ENCODE measurements around the gene HSPA4L. TPM values are rescaled to one million over a fixed set of nuclear protein-coding genes. Genes with fewer than 3 reads are reported as not detected.

HSPA4L gene
- 1.6 TPM for total RNA-seq

DNA sequence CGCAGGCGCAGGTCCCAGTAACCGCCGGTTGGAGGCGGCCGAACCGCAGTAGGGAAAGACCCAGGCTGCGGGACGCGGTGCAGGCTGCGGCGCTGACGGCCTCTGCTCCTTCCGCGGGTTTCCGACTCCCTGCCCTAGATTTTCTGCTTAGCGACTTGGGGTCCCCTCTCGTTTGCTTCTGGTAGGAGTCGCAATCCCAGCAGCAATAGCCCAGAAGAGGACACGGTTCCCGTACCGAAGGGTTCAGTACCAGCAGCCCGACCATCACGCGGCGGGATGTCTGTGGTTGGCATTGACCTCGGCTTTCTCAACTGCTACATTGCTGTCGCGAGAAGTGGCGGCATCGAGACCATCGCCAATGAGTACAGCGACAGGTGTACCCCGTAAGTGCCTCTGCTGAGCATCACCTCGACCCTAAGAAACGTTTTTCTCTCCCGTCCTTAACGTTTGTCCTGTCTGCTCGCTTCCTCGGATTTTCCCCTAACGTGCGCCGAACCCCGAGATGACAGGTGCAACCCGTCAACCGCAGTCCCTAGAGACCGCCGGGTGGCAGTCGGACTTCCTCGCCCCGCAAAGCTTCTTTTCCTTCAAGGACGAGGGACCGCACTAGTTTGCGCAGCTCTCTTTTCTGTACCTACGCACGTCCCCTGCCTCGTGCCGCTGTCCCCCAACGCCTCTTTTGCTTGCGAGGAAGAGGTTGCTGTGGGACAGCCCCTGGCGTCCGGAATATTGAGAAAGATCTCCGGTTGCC lies at the start of gene HSPA4L:
TSS of gene HSPA4L (plus strand) at position 48 of the 751 bp plus-strand sequence. CDS start at position 277, 229 bp downstream.
- no peaks in the 10 kb centered on the region for H3K9me3 ChIP-seq (ENCODE audit: control insufficient read depth in 3 of 3, low read length in 3 of 3)
- peaks cover 0 to 13% (median 0%) of the 10 kb centered on the region in 3 donors for H3K27me3 ChIP-seq (ENCODE audit: control insufficient read depth in 3 of 3, insufficient read depth in 3 of 3, low read length in 3 of 3)
- H3K36me3 ChIP-seq (ENCODE audit: control insufficient read depth in 3 of 3, insufficient read depth in 3 of 3, low read length in 3 of 3), result no peaks in the 10 kb centered on the region
- H3K27ac ChIP-seq (ENCODE audit: low read depth, low read length), result peak within 1 kb of the TSS; percentile 42
- peak within 1 kb of the TSS; percentile 81 to 91 (median 89) for H3K9ac ChIP-seq (ENCODE audit: low read depth in 1 of 3, low read length in 3 of 3)
- peak within 1 kb of the TSS; percentile 96 to 99 (median 98) for H3K4me3 ChIP-seq (ENCODE audit: low read length in 3 of 3)
- H3K4me1 ChIP-seq (ENCODE audit: control insufficient read depth in 3 of 3, insufficient read depth in 3 of 3, low read length in 3 of 3), result peaks cover 4 to 8% (median 6%) of the 10 kb centered on the region in 3 donors

- Histone ChIP-seq H3K4me3 (ENCODE audit: low read length in 3 of 3) (no peak overlapping the region), H3K4me1 (ENCODE audit: control insufficient read depth in 3 of 3, insufficient read depth in 3 of 3, low read length in 3 of 3) (no peaks in the 10 kb centered on the region), H3K9ac (ENCODE audit: low read depth in 1 of 3, low read length in 3 of 3) (no peak overlapping the region), H3K36me3 (ENCODE audit: control insufficient read depth in 3 of 3, insufficient read depth in 3 of 3, low read length in 3 of 3) (no peaks in the 10 kb centered on the region), H3K27ac (ENCODE audit: low read depth, low read length) (no peak overlapping the region), H3K27me3 (ENCODE audit: control insufficient read depth in 3 of 3, insufficient read depth in 3 of 3, low read length in 3 of 3) (no peaks in the 10 kb centered on the region), H3K9me3 (ENCODE audit: control insufficient read depth in 3 of 3, low read length in 3 of 3) (no peaks in the 10 kb centered on the region)
Measured at GRCh38 chr4:127732623-127733328, 49.3 kb upstream of the HSPA4L start.

DNA sequence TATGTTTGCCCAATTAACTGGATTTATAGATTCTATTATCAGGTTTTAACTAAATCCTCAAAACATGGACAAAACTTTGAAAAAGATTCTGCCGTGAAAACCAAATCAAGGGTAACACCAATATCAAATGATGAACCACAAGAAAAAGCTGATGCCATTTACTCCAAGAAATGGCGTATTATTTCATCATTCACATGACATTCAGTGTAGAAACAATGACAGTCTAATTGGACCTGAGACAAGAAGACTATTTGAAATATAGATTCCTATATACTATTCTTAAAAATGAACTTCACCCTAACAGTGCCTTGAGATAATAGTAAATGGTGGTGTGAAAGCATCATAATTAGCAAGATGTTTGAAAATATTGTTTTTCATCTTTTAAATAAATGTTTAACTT lies 47.1 kb upstream of the HSPA4L start:
- Histone ChIP-seq H3K27me3 (ENCODE audit: control insufficient read depth in 3 of 3, insufficient read depth in 3 of 3, low read length in 3 of 3) (no peaks in the 10 kb centered on the region), H3K4me1 (ENCODE audit: control insufficient read depth in 3 of 3, insufficient read depth in 3 of 3, low read length in 3 of 3) (no peaks in the 10 kb centered on the region), H3K9ac (ENCODE audit: low read depth in 1 of 3, low read length in 3 of 3) (no peak overlapping the region), H3K4me3 (ENCODE audit: low read length in 3 of 3) (no peak overlapping the region), H3K27ac (ENCODE audit: low read depth, low read length) (no peak overlapping the region), H3K36me3 (ENCODE audit: control insufficient read depth in 3 of 3, insufficient read depth in 3 of 3, low read length in 3 of 3) (no peaks in the 10 kb centered on the region), H3K9me3 (ENCODE audit: control insufficient read depth in 3 of 3, low read length in 3 of 3) (no peaks in the 10 kb centered on the region)

GRCh38 chr4:127737295-127737694 lies 44.8 kb upstream of the HSPA4L start:
- Histone ChIP-seq H3K36me3 (ENCODE audit: control insufficient read depth in 3 of 3, insufficient read depth in 3 of 3, low read length in 3 of 3) (no peaks in the 10 kb centered on the region), H3K9me3 (ENCODE audit: control insufficient read depth in 3 of 3, low read length in 3 of 3) (no peaks in the 10 kb centered on the region), H3K4me3 (ENCODE audit: low read length in 3 of 3) (no peak overlapping the region), H3K27me3 (ENCODE audit: control insufficient read depth in 3 of 3, insufficient read depth in 3 of 3, low read length in 3 of 3) (no peaks in the 10 kb centered on the region), H3K4me1 (ENCODE audit: control insufficient read depth in 3 of 3, insufficient read depth in 3 of 3, low read length in 3 of 3) (no peaks in the 10 kb centered on the region), H3K27ac (ENCODE audit: low read depth, low read length) (no peak overlapping the region), H3K9ac (ENCODE audit: low read depth in 1 of 3, low read length in 3 of 3) (no peak overlapping the region)

- Histone ChIP-seq H3K4me1 (ENCODE audit: control insufficient read depth in 3 of 3, insufficient read depth in 3 of 3, low read length in 3 of 3) (no peaks in the 10 kb centered on the region), H3K27ac (ENCODE audit: low read depth, low read length) (no peak overlapping the region), H3K9me3 (ENCODE audit: control insufficient read depth in 3 of 3, low read length in 3 of 3) (no peaks in the 10 kb centered on the region), H3K4me3 (ENCODE audit: low read length in 3 of 3) (no peak overlapping the region), H3K27me3 (ENCODE audit: control insufficient read depth in 3 of 3, insufficient read depth in 3 of 3, low read length in 3 of 3) (no peaks in the 10 kb centered on the region), H3K9ac (ENCODE audit: low read depth in 1 of 3, low read length in 3 of 3) (no peak overlapping the region), H3K36me3 (ENCODE audit: control insufficient read depth in 3 of 3, insufficient read depth in 3 of 3, low read length in 3 of 3) (no peaks in the 10 kb centered on the region)
Measured at GRCh38 chr4:127741247-127741646, 40.9 kb upstream of the HSPA4L start.

DNA sequence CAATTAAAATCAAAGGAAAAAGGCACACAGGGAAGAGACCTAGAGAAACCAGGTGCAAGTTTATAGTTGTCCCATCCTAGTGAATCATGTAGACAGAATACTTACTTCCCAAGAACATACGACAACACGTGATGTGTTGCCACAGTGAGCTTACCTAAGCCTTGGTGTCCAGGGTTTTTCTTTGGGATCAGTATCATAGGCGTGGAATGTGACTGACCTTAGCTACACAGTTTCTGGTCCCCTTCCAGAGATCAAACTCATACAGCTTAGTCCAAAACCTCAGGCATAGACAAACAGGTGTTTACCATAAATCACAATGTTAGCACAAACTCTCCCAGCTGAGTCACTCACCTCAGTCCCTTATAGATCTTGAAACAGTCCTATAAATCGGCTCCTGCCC lies 34.2 kb upstream of the HSPA4L start:
- H3K9me3 ChIP-seq (ENCODE audit: control insufficient read depth in 3 of 3, low read length in 3 of 3), result peaks cover 2 to 5% (median 3%) of the 10 kb centered on the region in 3 donors
- H3K4me3 ChIP-seq (ENCODE audit: low read length in 3 of 3), result no peak overlapping the region
- no peaks in the 10 kb centered on the region for H3K27me3 ChIP-seq (ENCODE audit: control insufficient read depth in 3 of 3, insufficient read depth in 3 of 3, low read length in 3 of 3)
- H3K36me3 ChIP-seq (ENCODE audit: control insufficient read depth in 3 of 3, insufficient read depth in 3 of 3, low read length in 3 of 3), result no peaks in the 10 kb centered on the region
- no peak overlapping the region for H3K27ac ChIP-seq (ENCODE audit: low read depth, low read length)
- H3K9ac ChIP-seq (ENCODE audit: low read depth in 1 of 3, low read length in 3 of 3), result no peak overlapping the region
- no peaks in the 10 kb centered on the region for H3K4me1 ChIP-seq (ENCODE audit: control insufficient read depth in 3 of 3, insufficient read depth in 3 of 3, low read length in 3 of 3)

GRCh38 chr4:127748957-127749356 lies 33.2 kb upstream of the HSPA4L start:
- H3K27me3 ChIP-seq (ENCODE audit: control insufficient read depth in 3 of 3, insufficient read depth in 3 of 3, low read length in 3 of 3), result no peaks in the 10 kb centered on the region
- H3K9me3 ChIP-seq (ENCODE audit: control insufficient read depth in 3 of 3, low read length in 3 of 3), result peaks cover 2 to 5% (median 3%) of the 10 kb centered on the region in 3 donors
- H3K4me1 ChIP-seq (ENCODE audit: control insufficient read depth in 3 of 3, insufficient read depth in 3 of 3, low read length in 3 of 3), result no peaks in the 10 kb centered on the region
- H3K27ac ChIP-seq (ENCODE audit: low read depth, low read length), result no peak overlapping the region
- H3K9ac ChIP-seq (ENCODE audit: low read depth in 1 of 3, low read length in 3 of 3), result no peak overlapping the region
- no peak overlapping the region for H3K4me3 ChIP-seq (ENCODE audit: low read length in 3 of 3)
- no peaks in the 10 kb centered on the region for H3K36me3 ChIP-seq (ENCODE audit: control insufficient read depth in 3 of 3, insufficient read depth in 3 of 3, low read length in 3 of 3)

- no peaks in the 10 kb centered on the region for H3K4me1 ChIP-seq (ENCODE audit: control insufficient read depth in 3 of 3, insufficient read depth in 3 of 3, low read length in 3 of 3)
- no peak overlapping the region for H3K27ac ChIP-seq (ENCODE audit: low read depth, low read length)
- H3K27me3 ChIP-seq (ENCODE audit: control insufficient read depth in 3 of 3, insufficient read depth in 3 of 3, low read length in 3 of 3), result no peaks in the 10 kb centered on the region
Measured at GRCh38 chr4:127756906-127757305, 25.2 kb upstream of the HSPA4L start.

GRCh38 chr4:127759228-127759820 lies 22.8 kb upstream of the HSPA4L start:
- Histone ChIP-seq H3K27ac (ENCODE audit: low read depth, low read length) (no peak overlapping the region), H3K36me3 (ENCODE audit: control insufficient read depth in 3 of 3, insufficient read depth in 3 of 3, low read length in 3 of 3) (no peaks in the 10 kb centered on the region), H3K9ac (ENCODE audit: low read depth in 1 of 3, low read length in 3 of 3) (no peak overlapping the region), H3K27me3 (ENCODE audit: control insufficient read depth in 3 of 3, insufficient read depth in 3 of 3, low read length in 3 of 3) (no peaks in the 10 kb centered on the region), H3K4me3 (ENCODE audit: low read length in 3 of 3) (no peak overlapping the region), H3K4me1 (ENCODE audit: control insufficient read depth in 3 of 3, insufficient read depth in 3 of 3, low read length in 3 of 3) (no peaks in the 10 kb centered on the region), H3K9me3 (ENCODE audit: control insufficient read depth in 3 of 3, low read length in 3 of 3) (no peaks in the 10 kb centered on the region)

More at GRCh38 chr4:127756906-127757305, 25.2 kb upstream of the HSPA4L start:
- Histone ChIP-seq H3K9me3 (ENCODE audit: control insufficient read depth in 3 of 3, low read length in 3 of 3) (peaks cover 0 to 3% (median 0%) of the 10 kb centered on the region in 3 donors), H3K4me3 (ENCODE audit: low read length in 3 of 3) (no peak overlapping the region), H3K9ac (ENCODE audit: low read depth in 1 of 3, low read length in 3 of 3) (no peak overlapping the region), H3K36me3 (ENCODE audit: control insufficient read depth in 3 of 3, insufficient read depth in 3 of 3, low read length in 3 of 3) (no peaks in the 10 kb centered on the region)

DNA sequence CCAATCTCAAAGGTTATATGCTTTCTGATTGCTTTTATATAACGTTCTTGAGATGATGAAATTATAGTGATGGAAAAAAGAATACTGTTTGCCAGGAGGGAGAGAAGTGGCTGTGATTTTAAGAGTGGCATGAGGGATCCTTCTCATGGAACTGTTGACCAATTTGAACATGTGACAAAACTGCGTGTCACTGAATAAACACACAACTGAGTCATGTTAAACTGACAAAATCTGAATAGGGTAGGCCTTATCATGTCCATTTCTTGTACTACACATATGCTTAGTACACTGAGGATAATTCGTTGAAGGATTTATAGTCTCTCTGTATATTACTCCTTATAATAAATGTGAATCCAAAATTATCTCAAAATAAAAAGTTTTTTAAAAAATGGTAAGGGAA lies 22.2 kb upstream of the HSPA4L start:
- Histone ChIP-seq H3K27ac (ENCODE audit: low read depth, low read length) (no peak overlapping the region), H3K4me1 (ENCODE audit: control insufficient read depth in 3 of 3, insufficient read depth in 3 of 3, low read length in 3 of 3) (no peaks in the 10 kb centered on the region), H3K27me3 (ENCODE audit: control insufficient read depth in 3 of 3, insufficient read depth in 3 of 3, low read length in 3 of 3) (no peaks in the 10 kb centered on the region), H3K4me3 (ENCODE audit: low read length in 3 of 3) (no peak overlapping the region), H3K9ac (ENCODE audit: low read depth in 1 of 3, low read length in 3 of 3) (no peak overlapping the region), H3K9me3 (ENCODE audit: control insufficient read depth in 3 of 3, low read length in 3 of 3) (no peaks in the 10 kb centered on the region), H3K36me3 (ENCODE audit: control insufficient read depth in 3 of 3, insufficient read depth in 3 of 3, low read length in 3 of 3) (no peaks in the 10 kb centered on the region)

All from skeletal muscle tissue (tissue), 4 donors.